ENCODE data around the gene GLS2. TPM values are rescaled to one million over a fixed set of nuclear protein-coding genes. Genes with fewer than 3 reads are reported as not detected.

The GLS2 gene
- total and polyA plus RNA-seq, 4 donors = 28.0 to 53.8 (median 47.9) TPM

GRCh38 chr12:56529656-56530055, 41.7 kb upstream of the GLS2 start:
- Histone ChIP-seq H3K4me3 (ENCODE audit: low read depth in 1 of 3, low read length in 3 of 3) (no peak overlapping the region), H3K27me3 (ENCODE audit: control insufficient read depth in 4 of 4, insufficient read depth in 4 of 4, low read length in 3 of 4) (no peaks in the 10 kb centered on the region), H3K27ac (ENCODE audit: low read depth in 1 of 2, low read length in 2 of 2) (no peak overlapping the region), H3K4me1 (ENCODE audit: control insufficient read depth in 4 of 4, insufficient read depth in 4 of 4, low read length in 3 of 4) (no peaks in the 10 kb centered on the region), H3K9me3 (ENCODE audit: control insufficient read depth in 4 of 4, low read length in 3 of 4) (no peaks in the 10 kb centered on the region), H3K9ac (ENCODE audit: low read depth in 1 of 2, low read length in 2 of 2) (no peak overlapping the region), H3K36me3 (ENCODE audit: control insufficient read depth in 4 of 4, insufficient read depth in 3 of 4, low read depth in 1 of 4, low read length in 3 of 4) (no peaks in the 10 kb centered on the region)
- TF ChIP-seq YY1 (IDR thresholded peaks at IDR 0.05) = no peak
- no peak for TF ChIP-seq JUND (IDR thresholded peaks at IDR 0.05)
- no peak for TF ChIP-seq REST (IDR thresholded peaks at IDR 0.05)
- TF ChIP-seq SP1 (IDR thresholded peaks at IDR 0.05) = no peak
- TF ChIP-seq MAX (IDR thresholded peaks at IDR 0.05) = no peak
- TF ChIP-seq CTCF (IDR thresholded peaks at IDR 0.05; ENCODE audit: low read depth, low read length, missing input control) = no peak
- no peak for TF ChIP-seq TAF1 (conservative IDR thresholded peaks at IDR 0.05)
- TF ChIP-seq EGR1 (IDR thresholded peaks at IDR 0.05; ENCODE audit: low read depth in 2 of 2) = no peak
- 93% methylated on average over 4 of the region's 4 CpGs for WGBS
- no peak for DNase-seq (ENCODE audit: low spot score)

- no peak overlapping the region for H3K9ac ChIP-seq (ENCODE audit: low read depth in 1 of 2, low read length in 2 of 2)
- no peak overlapping the region for H3K27ac ChIP-seq (ENCODE audit: low read depth in 1 of 2, low read length in 2 of 2)
- 95% methylated on average over 1 of the region's 1 CpG for WGBS
- no peak for TF ChIP-seq REST (IDR thresholded peaks at IDR 0.05)
- no peak for TF ChIP-seq TAF1 (conservative IDR thresholded peaks at IDR 0.05)
- TF ChIP-seq GABPA (IDR thresholded peaks at IDR 0.05 in 1 of 2, conservative IDR thresholded peaks at IDR 0.05 in 1 of 2) = no peak
- TF ChIP-seq FOXA1 (IDR thresholded peaks at IDR 0.05) = no peak
- no peak for TF ChIP-seq ZBTB33 (IDR thresholded peaks at IDR 0.05)
- TF ChIP-seq HNF4G (IDR thresholded peaks at IDR 0.05) = no peak
- TF ChIP-seq HNF4A (conservative IDR thresholded peaks at IDR 0.05) = no peak
- no peak for TF ChIP-seq CTCF (IDR thresholded peaks at IDR 0.05; ENCODE audit: low read depth, low read length, missing input control)
- no peak for TF ChIP-seq RAD21 (IDR thresholded peaks at IDR 0.05)
- no peak for TF ChIP-seq RXRA (IDR thresholded peaks at IDR 0.05)
- no peaks in the 10 kb centered on the region for H3K36me3 ChIP-seq (ENCODE audit: control insufficient read depth in 4 of 4, insufficient read depth in 3 of 4, low read depth in 1 of 4, low read length in 3 of 4)
- no peaks in the 10 kb centered on the region for H3K4me1 ChIP-seq (ENCODE audit: control insufficient read depth in 4 of 4, insufficient read depth in 4 of 4, low read length in 3 of 4)
- no peak overlapping the region for H3K4me3 ChIP-seq (ENCODE audit: low read depth in 1 of 3, low read length in 3 of 3)
- DNase-seq (ENCODE audit: low spot score) = no peak
- H3K27me3 ChIP-seq (ENCODE audit: control insufficient read depth in 4 of 4, insufficient read depth in 4 of 4, low read length in 3 of 4) = no peaks in the 10 kb centered on the region
- no peaks in the 10 kb centered on the region for H3K9me3 ChIP-seq (ENCODE audit: control insufficient read depth in 4 of 4, low read length in 3 of 4)
Measured at GRCh38 chr12:56528846-56529245, 40.9 kb upstream of the GLS2 start.

Measured in liver (tissue), 9 donors.